OCI-LY1 (cell line): ENCODE data around the gene INSM1.

ENCODE experiments used
- H2AFZ ChIP-seq: fragments of 200-600 bp; sonication (generic), shearing (Covaris generic); 2 replicates; pipeline ENCODE4 v1.6.0; 2014; ENCODE audit warnings: antibody characterized with exemption, mild to moderate bottlenecking, low read length
- H3F3A ChIP-seq: fragments of 200-600 bp; sonication (generic), shearing (Covaris generic); 2 replicates; pipeline ENCODE4 v1.6.0; 2014; ENCODE audit warnings: mild to moderate bottlenecking, antibody characterized with exemption, low read length, moderate library complexity; ENCODE audit not compliant: insufficient read depth
- H3K27ac ChIP-seq: fragments of 200-600 bp; sonication (generic); 2 replicates; pipeline ENCODE4 v1.5.1; 2014; ENCODE audit warnings: low read length, mixed run types, mild to moderate bottlenecking, low read depth; ENCODE audit not compliant: poor library complexity, severe bottlenecking
- H3K27me3 ChIP-seq: fragments of 200-600 bp; sonication (generic); 2 replicates; pipeline ENCODE4 v1.6.0; 2014; ENCODE audit warnings: antibody characterized with exemption, mild to moderate bottlenecking, low read length, moderate library complexity; ENCODE audit not compliant: insufficient read depth
- H3K36me3 ChIP-seq: fragments of 200-600 bp; sonication (generic); 2 replicates; pipeline ENCODE4 v1.6.1; 2014; ENCODE audit warnings: mild to moderate bottlenecking, antibody characterized with exemption, low read length, moderate library complexity, mixed read lengths; ENCODE audit not compliant: insufficient read depth
- H3K4me1 ChIP-seq: fragments of 200-600 bp; sonication (generic); 2 replicates; pipeline ENCODE4 v1.5.1; 2014; ENCODE audit warnings: mild to moderate bottlenecking, low read length, moderate library complexity; ENCODE audit not compliant: insufficient read depth, severe bottlenecking
- H3K4me2 ChIP-seq: fragments of 200-600 bp; sonication (generic), shearing (Covaris generic); 2 replicates; pipeline ENCODE4 v1.6.1; 2014; ENCODE audit warnings: low read length
- H3K4me3 ChIP-seq: fragments of 200-600 bp; sonication (generic); 2 replicates; pipeline ENCODE4 v1.5.1; 2014; ENCODE audit warnings: low read length, low read depth, mild to moderate bottlenecking, mixed read lengths; ENCODE audit not compliant: poor library complexity, severe bottlenecking
- H3K79me2 ChIP-seq: fragments of 200-600 bp; shearing (Covaris generic); 2 replicates; pipeline ENCODE4 v1.6.1; 2016; ENCODE audit warnings: mixed run types, low read length, mixed read lengths; ENCODE audit not compliant: insufficient read depth
- H3K9ac ChIP-seq: fragments of 200-600 bp; sonication (generic), shearing (Covaris generic); 2 replicates; pipeline ENCODE4 v1.6.1; 2014; ENCODE audit warnings: mild to moderate bottlenecking, low read length, mixed read lengths
- H3K9me2 ChIP-seq: fragments of 200-600 bp; sonication (generic), shearing (Covaris generic); 2 replicates; pipeline ENCODE4 v1.6.1; 2014; ENCODE audit warnings: low read depth, mild to moderate bottlenecking, low read length, mixed read lengths
- H3K9me3 ChIP-seq: fragments of 200-600 bp; shearing (Covaris generic); 2 replicates; pipeline ENCODE4 v1.6.1; 2014; ENCODE audit warnings: low read length, mixed read lengths
- H4K20me1 ChIP-seq: fragments of 200-600 bp; sonication (generic), shearing (Covaris generic); 2 replicates; pipeline ENCODE4 v1.6.0; 2016; ENCODE audit warnings: mild to moderate bottlenecking, low read length; ENCODE audit not compliant: insufficient read depth
- CTCF ChIP-seq: fragments of 200-600 bp; sonication (generic), shearing (Covaris generic); IDR thresholded peaks from 2 replicates; pipeline ENCODE4 v1.5.1; 2017; ENCODE audit warnings: mild to moderate bottlenecking, antibody characterized with exemption, low read length, moderate library complexity, mixed read lengths
- EZH2 ChIP-seq: fragments of 200-600 bp; sonication (generic), shearing (Covaris generic); IDR thresholded peaks from 2 replicates; pipeline ENCODE4 v1.8.0; 2017; ENCODE audit warnings: borderline replicate concordance, mixed run types, mild to moderate bottlenecking, antibody characterized with exemption, low read length, moderate library complexity, mixed read lengths

INSM1 gene

DNA sequence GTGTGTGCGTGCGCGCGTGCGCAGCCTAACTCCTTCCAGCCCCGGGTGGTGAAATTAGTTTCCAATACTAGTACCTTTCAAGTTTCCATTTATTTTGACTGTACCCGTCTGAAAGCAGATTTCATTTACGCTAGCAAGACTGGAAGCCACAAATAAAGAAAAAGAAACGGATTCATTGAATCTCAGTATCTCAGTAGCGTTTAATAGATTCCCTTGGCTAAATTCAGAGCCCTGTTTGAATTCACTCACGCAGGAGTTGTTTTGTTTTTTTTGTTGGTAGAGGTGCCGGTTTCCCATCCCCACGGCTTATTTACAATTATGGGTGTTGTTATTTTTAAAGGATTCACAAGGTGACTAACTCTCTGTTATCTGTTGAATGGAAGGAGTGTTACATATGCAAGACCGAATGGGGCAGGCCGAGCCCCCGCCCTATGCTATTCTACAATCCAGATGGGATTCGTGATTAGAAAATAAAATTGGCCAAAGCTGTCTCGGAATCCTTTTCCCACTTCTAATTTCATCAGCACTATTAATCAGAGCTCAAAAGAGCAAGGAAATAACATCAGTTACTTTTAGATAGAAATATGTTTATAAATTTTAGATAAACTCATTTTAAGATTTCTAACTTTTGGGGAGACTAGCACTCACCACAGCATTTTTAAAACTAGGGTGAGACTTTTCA, 2.3 kb upstream of the INSM1 start:
- no peaks in the 10 kb centered on the region for H3K27me3 ChIP-seq
- H3K9me3 ChIP-seq, result no peaks in the 10 kb centered on the region
- H3K27ac ChIP-seq, result no peak overlapping the region
- no peaks in the 10 kb centered on the region for H3F3A ChIP-seq
- H4K20me1 ChIP-seq, result no peaks in the 10 kb centered on the region
- TF ChIP-seq CTCF (no peak), EZH2 (no peak)
- no peak overlapping the region for H2AFZ ChIP-seq
- no peak overlapping the region for H3K9ac ChIP-seq
- H3K4me3 ChIP-seq, result no peak overlapping the region
- no peaks in the 10 kb centered on the region for H3K4me1 ChIP-seq
- no peaks in the 10 kb centered on the region for H3K36me3 ChIP-seq
- H3K79me2 ChIP-seq, result no peaks in the 10 kb centered on the region
- H3K9me2 ChIP-seq, result no peaks in the 10 kb centered on the region
- H3K4me2 ChIP-seq, result no peak overlapping the region

GRCh38 chr20:20366551-20366875, 1.4 kb upstream of the INSM1 start:
- H3K9me2 ChIP-seq, result no peaks in the 10 kb centered on the region
- H3K27ac ChIP-seq, result no peak overlapping the region
- H3K36me3 ChIP-seq, result no peaks in the 10 kb centered on the region
- no peaks in the 10 kb centered on the region for H3K9me3 ChIP-seq
- no peaks in the 10 kb centered on the region for H3K27me3 ChIP-seq
- H3K9ac ChIP-seq, result no peak overlapping the region
- no peak overlapping the region for H3K4me2 ChIP-seq
- no peak overlapping the region for H3K4me3 ChIP-seq
- no peak overlapping the region for H2AFZ ChIP-seq
- TF ChIP-seq CTCF, result no peak
- TF ChIP-seq EZH2, result no peak
- H3F3A ChIP-seq, result no peaks in the 10 kb centered on the region
- no peaks in the 10 kb centered on the region for H3K4me1 ChIP-seq
- no peaks in the 10 kb centered on the region for H4K20me1 ChIP-seq
- H3K79me2 ChIP-seq, result no peaks in the 10 kb centered on the region

GRCh38 chr20:20366876-20367574, 879 bp upstream of the INSM1 start:
- H4K20me1 ChIP-seq, result no peaks in the 10 kb centered on the region
- H3K9me3 ChIP-seq, result no peaks in the 10 kb centered on the region
- H3K27me3 ChIP-seq, result peaks cover 4% of the 10 kb centered on the region; the same call in 1 of the 2 replicates
- H3K27ac ChIP-seq, result no peak overlapping the region
- H3K4me1 ChIP-seq, result no peaks in the 10 kb centered on the region
- TF ChIP-seq EZH2 (no peak), CTCF (no peak)
- H3K9me2 ChIP-seq, result no peaks in the 10 kb centered on the region
- no peak overlapping the region for H2AFZ ChIP-seq
- no peaks in the 10 kb centered on the region for H3F3A ChIP-seq
- H3K9ac ChIP-seq, result no peak overlapping the region
- no peaks in the 10 kb centered on the region for H3K79me2 ChIP-seq
- H3K4me3 ChIP-seq, result peak overlapping the region; percentile 41
- H3K4me2 ChIP-seq, result peak overlapping the region; percentile 57; the same call in 1 of the 2 replicates
- H3K36me3 ChIP-seq, result no peaks in the 10 kb centered on the region
